A673 (cell line): ENCODE measurements around the gene TFDP2. TPM values are rescaled to one million over a fixed set of nuclear protein-coding genes. Genes with fewer than 3 reads are reported as not detected.

ENCODE experiments used
- BruUV-seq: library from RNA; stranded (reverse); fragments of 400-500 nt; replicated peaks from 2 replicates; lab custom pipeline; 2021; lab: Mats Ljungman, UMichigan
- CTCF ChIA-PET: fragments of 300-600 bp; sonication (Branson Sonifier 250); formaldehyde crosslinking; loops from one replicate; lab custom pipeline; 2022; ENCODE audit warnings: antibody characterized with exemption; lab: Charles Lee
- POLR2A ChIA-PET: fragments of 300-600 bp; sonication (Branson Sonifier 250); formaldehyde crosslinking; loops from one replicate; lab custom pipeline; 2022; ENCODE audit warnings: antibody characterized with exemption; ENCODE audit not compliant: low non-redundant PET; lab: Charles Lee
- DNase-seq: peaks from one replicate; pipeline ENCODE4 v3.0.0-alpha.2; 2015; ENCODE audit warnings: low spot score
- H3K27ac ChIP-seq: fragments of 200-600 bp; sonication (generic); 2 replicates; pipeline ENCODE4 v1.5.1; 2016; ENCODE audit warnings: mixed run types, low read depth, mild to moderate bottlenecking, mixed read lengths, antibody characterized with exemption, low read length; ENCODE audit not compliant: poor library complexity, severe bottlenecking
- H3K27me3 ChIP-seq: fragments of 200-600 bp; sonication (generic); replicated peaks from 2 replicates; pipeline ENCODE4 v1.6.1; 2017; ENCODE audit warnings: mixed run types, low read depth, mild to moderate bottlenecking, mixed read lengths, antibody characterized with exemption, low read length; ENCODE audit not compliant: insufficient read depth, poor library complexity
- H3K36me3 ChIP-seq: fragments of 200-600 bp; sonication (generic); 2 replicates; pipeline ENCODE4 v1.6.1; 2016; ENCODE audit warnings: mixed run types, mild to moderate bottlenecking, mixed read lengths, antibody characterized with exemption, low read length; ENCODE audit not compliant: insufficient read depth, poor library complexity, severe bottlenecking
- H3K4me1 ChIP-seq: fragments of 200-600 bp; sonication (generic); 2 replicates; pipeline ENCODE4 v1.6.1; 2017; ENCODE audit warnings: mixed run types, mild to moderate bottlenecking, mixed read lengths, antibody characterized with exemption, low read length; ENCODE audit not compliant: insufficient read depth, poor library complexity, severe bottlenecking
- H3K4me3 ChIP-seq: fragments of 200-600 bp; sonication (generic); 2 replicates; pipeline ENCODE4 v1.5.1; 2016; ENCODE audit warnings: low read depth, mixed run types, mild to moderate bottlenecking, mixed read lengths, low read length; ENCODE audit not compliant: poor library complexity, severe bottlenecking
- H3K9me3 ChIP-seq: fragments of 200-600 bp; sonication (generic); 2 replicates; pipeline ENCODE4 v1.6.1; 2016; ENCODE audit warnings: mixed run types, low read depth, mild to moderate bottlenecking, mixed read lengths, antibody characterized with exemption, low read length; ENCODE audit not compliant: poor library complexity, severe bottlenecking
- EZH2 ChIP-seq: fragments of 200-600 bp; sonication (generic); IDR thresholded peaks from 2 replicates; pipeline ENCODE4 v1.6.1; 2017; ENCODE audit warnings: borderline replicate concordance, low read depth, mild to moderate bottlenecking, mixed read lengths, antibody characterized with exemption, low read length; ENCODE audit not compliant: poor library complexity, severe bottlenecking
- intact Hi-C: fragments of 100-400 bp; cut with micrococcal nuclease; formaldehyde crosslinking; loops from one replicate; pipeline ENCODE4 v1.10.0; 2022; ENCODE audit not compliant: unreplicated experiment
- total RNA-seq: library from RNA; stranded (reverse); gene quantifications from 2 replicates; pipeline ENCODE4 v1.2.3, GENCODE V29; 2021
- TF ChIP-seq, protein P1 (sequence below): fragments of 300-800, 200-600 bp; sonication (generic); conservative IDR thresholded peaks from 2 replicates; pipeline ENCODE4 v1.5.1; 2017; ENCODE audit warnings: low read depth, mild to moderate bottlenecking, antibody characterized with exemption, low read length, moderate library complexity, mixed read lengths

TFDP2 gene
- total RNA-seq, 1 experiment from 2014 or later, result 41.6 TPM

DNA sequence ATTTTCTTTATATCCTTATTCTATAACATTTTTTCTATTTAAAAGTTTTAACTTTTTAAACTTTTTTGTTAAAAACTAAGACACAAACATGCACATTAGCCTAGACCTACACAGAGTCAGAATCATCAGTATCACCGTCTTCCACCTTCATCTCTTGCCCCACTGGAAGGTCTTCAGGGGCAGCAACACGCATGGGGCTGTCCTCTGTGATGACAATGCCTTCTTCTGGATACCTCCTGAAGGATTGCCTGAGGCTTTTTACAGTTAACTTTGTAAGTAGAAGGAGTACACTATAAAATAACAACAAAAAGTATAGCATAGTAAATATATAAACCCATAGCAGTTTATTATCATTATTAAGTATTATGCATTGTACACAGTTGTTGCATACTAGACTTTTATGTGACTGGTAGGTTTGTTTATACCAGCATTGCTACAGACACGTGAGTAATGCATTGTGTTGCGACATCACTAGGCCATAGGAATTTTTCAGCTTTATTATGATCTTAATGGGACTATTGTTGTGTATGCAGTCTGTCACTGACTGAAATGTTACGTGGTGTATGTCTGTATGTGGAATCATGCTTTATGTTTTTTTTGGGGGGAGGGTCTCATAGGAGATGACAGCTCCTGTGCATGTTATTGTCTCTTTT is 254.7 kb downstream of the TFDP2 start:
- intact Hi-C loops, result no loop called here
- TF ChIP-seq, protein P1, sequence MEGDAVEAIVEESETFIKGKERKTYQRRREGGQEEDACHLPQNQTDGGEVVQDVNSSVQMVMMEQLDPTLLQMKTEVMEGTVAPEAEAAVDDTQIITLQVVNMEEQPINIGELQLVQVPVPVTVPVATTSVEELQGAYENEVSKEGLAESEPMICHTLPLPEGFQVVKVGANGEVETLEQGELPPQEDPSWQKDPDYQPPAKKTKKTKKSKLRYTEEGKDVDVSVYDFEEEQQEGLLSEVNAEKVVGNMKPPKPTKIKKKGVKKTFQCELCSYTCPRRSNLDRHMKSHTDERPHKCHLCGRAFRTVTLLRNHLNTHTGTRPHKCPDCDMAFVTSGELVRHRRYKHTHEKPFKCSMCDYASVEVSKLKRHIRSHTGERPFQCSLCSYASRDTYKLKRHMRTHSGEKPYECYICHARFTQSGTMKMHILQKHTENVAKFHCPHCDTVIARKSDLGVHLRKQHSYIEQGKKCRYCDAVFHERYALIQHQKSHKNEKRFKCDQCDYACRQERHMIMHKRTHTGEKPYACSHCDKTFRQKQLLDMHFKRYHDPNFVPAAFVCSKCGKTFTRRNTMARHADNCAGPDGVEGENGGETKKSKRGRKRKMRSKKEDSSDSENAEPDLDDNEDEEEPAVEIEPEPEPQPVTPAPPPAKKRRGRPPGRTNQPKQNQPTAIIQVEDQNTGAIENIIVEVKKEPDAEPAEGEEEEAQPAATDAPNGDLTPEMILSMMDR, result no peak
- TF ChIP-seq EZH2, result no peak
- H3K4me3 ChIP-seq, result no peak overlapping the region
- no TSS peak for BruUV-seq
- POLR2A ChIA-PET, result no interaction called here
- CTCF ChIA-PET, result no interaction called here
- no peaks in the 10 kb centered on the region for H3K36me3 ChIP-seq
- no peak overlapping the region for H3K27ac ChIP-seq
- H3K4me1 ChIP-seq, result no peaks in the 10 kb centered on the region
- H3K27me3 ChIP-seq, result no peaks in the 10 kb centered on the region
- H3K9me3 ChIP-seq, result no peaks in the 10 kb centered on the region
- DNase-seq, result peak; percentile 37

Other genes with a start within 250 kb of the TFDP2 start
- 19.2 and 20.5 TPM in 2 replicates for gene GK5, start 76.0 kb upstream of the TFDP2 start, total RNA-seq